CD14-positive monocyte (primary cell): ENCODE data around the gene PLK5. TPM values are rescaled to one million over a fixed set of nuclear protein-coding genes. Genes with fewer than 3 reads are reported as not detected.

Source experiments
- DNase-seq, 3 donors: peaks; one replicate each; pipeline ENCODE4 v3.0.0-alpha.2; 2011 to 2022
- H2AFZ ChIP-seq: 2 replicates; pipeline ENCODE4 v1.6.0; 2012; ENCODE audit warnings: mild to moderate bottlenecking, low read depth, low read length, inconsistent platforms; ENCODE audit not compliant: insufficient read depth, poor library complexity, severe bottlenecking
- H3K27ac ChIP-seq, 2 donors: 1 replicate in 1 of 2; 2 replicates in 1 of 2; pipeline ENCODE4 v1.5.1; 2012 to 2013; ENCODE audit warnings: low read length in 2 of 2, control low read depth in 1 of 2, inconsistent platforms in 1 of 2, low read depth in 1 of 2, mild to moderate bottlenecking in 1 of 2
- H3K27me3 ChIP-seq, 2 donors: one replicate each; pipeline versions ENCODE4 v1.6.0 to v1.6.1; 2011 to 2013; ENCODE audit warnings: low read length in 2 of 2; ENCODE audit not compliant: control insufficient read depth in 2 of 2, insufficient read depth in 2 of 2
- H3K36me3 ChIP-seq, 2 donors: replicated peaks in 1 of 2; 1 replicate in 1 of 2; 2 replicates in 1 of 2; pipeline versions ENCODE4 v1.5.1 to v1.6.1; 2012 to 2013; ENCODE audit warnings: low read length in 2 of 2, control low read depth in 1 of 2, inconsistent platforms in 1 of 2, mild to moderate bottlenecking in 1 of 2; ENCODE audit not compliant: insufficient read depth in 2 of 2, control insufficient read depth in 1 of 2
- H3K4me1 ChIP-seq, 2 donors: 1 replicate in 1 of 2; 2 replicates in 1 of 2; pipeline versions ENCODE4 v1.5.1 to v1.6.1; 2012 to 2013; ENCODE audit warnings: low read length in 2 of 2, control low read depth in 1 of 2, inconsistent platforms in 1 of 2, mild to moderate bottlenecking in 1 of 2, moderate library complexity in 1 of 2; ENCODE audit not compliant: insufficient read depth in 2 of 2, control insufficient read depth in 1 of 2
- H3K4me2 ChIP-seq: replicated peaks from 2 replicates; pipeline ENCODE3; 2012; ENCODE audit warnings: low read length, moderate library complexity, mild to moderate bottlenecking; ENCODE audit not compliant: poor library complexity, severe bottlenecking; ENCODE audit errors: extremely low read depth
- H3K4me3 ChIP-seq, 3 experiments: fragments of 200-600 bp in 1 of 3; sonication (generic) in 1 of 3; replicated peaks in 1 of 3; 1 replicate in 2 of 3; 2 replicates in 1 of 3; pipeline ENCODE4 v1.5.1; 2011 to 2013; ENCODE audit warnings: low read length in 3 of 3, mild to moderate bottlenecking in 3 of 3, control low read depth in 2 of 3, low read depth in 2 of 3, inconsistent platforms in 1 of 3, moderate library complexity in 1 of 3
- H3K79me2 ChIP-seq: 2 replicates; pipeline ENCODE4 v1.6.0; 2012; ENCODE audit warnings: mild to moderate bottlenecking, control low read depth, inconsistent platforms, low read length, moderate library complexity; ENCODE audit not compliant: insufficient read depth
- H3K9ac ChIP-seq: 2 replicates; pipeline ENCODE4 v1.6.0; 2017; ENCODE audit warnings: low read length, mild to moderate bottlenecking; ENCODE audit not compliant: insufficient read depth, poor library complexity, severe bottlenecking
- H3K9me3 ChIP-seq, 2 donors: replicated peaks in 1 of 2; 1 replicate in 1 of 2; 2 replicates in 1 of 2; pipeline versions ENCODE4 v1.5.1 to v1.6.1; 2012 to 2013; ENCODE audit warnings: low read length in 2 of 2, control low read depth in 1 of 2; ENCODE audit not compliant: control insufficient read depth in 1 of 2, insufficient read depth in 1 of 2
- H4K20me1 ChIP-seq: 2 replicates; pipeline ENCODE4 v1.6.0; 2012; ENCODE audit warnings: mild to moderate bottlenecking, low read length, control low read depth, moderate library complexity; ENCODE audit not compliant: insufficient read depth
- H3K27ac Mint-ChIP-seq, 7 donors: one replicate each; pipeline ENCODE4 v1.8.0; 2020; ENCODE audit warnings: mild to moderate bottlenecking in 7 of 7, mixed read lengths in 7 of 7, moderate library complexity in 6 of 7, inconsistent platforms in 2 of 7
- H3K27me3 Mint-ChIP-seq, 3 donors: one replicate each; pipeline ENCODE4 v1.8.0; 2021 to 2022; ENCODE audit warnings: low read depth in 3 of 3, mild to moderate bottlenecking in 3 of 3, mixed read lengths in 3 of 3, moderate library complexity in 3 of 3, inconsistent platforms in 1 of 3
- H3K36me3 Mint-ChIP-seq, 2 donors: one replicate each; pipeline ENCODE4 v1.8.0; 2020; ENCODE audit warnings: mixed read lengths in 2 of 2, inconsistent platforms in 1 of 2, mild to moderate bottlenecking in 1 of 2
- H3K4me1 Mint-ChIP-seq: one replicate; pipeline ENCODE4 v1.8.0; 2020; ENCODE audit warnings: mild to moderate bottlenecking, mixed read lengths
- H3K4me3 Mint-ChIP-seq, 2 donors: one replicate each; pipeline ENCODE4 v1.8.0; 2020; ENCODE audit warnings: mild to moderate bottlenecking in 2 of 2, mixed read lengths in 2 of 2, moderate library complexity in 1 of 2
- H3K9me3 Mint-ChIP-seq, 7 donors: one replicate each; pipeline ENCODE4 v1.8.0; 2020 to 2022; ENCODE audit warnings: mixed read lengths in 7 of 7, mild to moderate bottlenecking in 6 of 7, moderate library complexity in 6 of 7, inconsistent platforms in 2 of 7
- WGBS: methylation state at CpG from one replicate; pipeline ENCODE4 v1.1.5; 2013; ENCODE audit warnings: missing lambda C conversion rate; ENCODE audit not compliant: insufficient coverage; 5-methylcytosine and 5-hydroxymethylcytosine counted together
- intact Hi-C, 2 donors: fragments of 100-400 bp; cut with micrococcal nuclease; formaldehyde crosslinking; loops; one replicate each; pipeline versions ENCODE4 v1.15.0 to v1.15.1; 2023
- polyA plus RNA-seq, 3 donors: library from polyadenylated mRNA; depleted of rRNA in 1 of 3; unstranded in 2 of 3; stranded (reverse) in 1 of 3; fragments of 300-500 nt in 2 of 3; fragments of >200 nt in 1 of 3; fragmentation: Illumina TruSeq in 2 of 3; gene quantifications; 1 replicate in 2 of 3; 2 replicates in 1 of 3; pipeline ENCODE4 v1.2.3, GENCODE V29; 2012 to 2021
- TF ChIP-seq, protein P1 (sequence below): fragments of 200-600 bp; IDR thresholded peaks from one replicate; pipeline ENCODE4 v1.8.0; 2022; ENCODE audit warnings: antibody characterized with exemption, mild to moderate bottlenecking

PLK5 gene
- polyA plus RNA-seq, 3 donors = not detected

DNA sequence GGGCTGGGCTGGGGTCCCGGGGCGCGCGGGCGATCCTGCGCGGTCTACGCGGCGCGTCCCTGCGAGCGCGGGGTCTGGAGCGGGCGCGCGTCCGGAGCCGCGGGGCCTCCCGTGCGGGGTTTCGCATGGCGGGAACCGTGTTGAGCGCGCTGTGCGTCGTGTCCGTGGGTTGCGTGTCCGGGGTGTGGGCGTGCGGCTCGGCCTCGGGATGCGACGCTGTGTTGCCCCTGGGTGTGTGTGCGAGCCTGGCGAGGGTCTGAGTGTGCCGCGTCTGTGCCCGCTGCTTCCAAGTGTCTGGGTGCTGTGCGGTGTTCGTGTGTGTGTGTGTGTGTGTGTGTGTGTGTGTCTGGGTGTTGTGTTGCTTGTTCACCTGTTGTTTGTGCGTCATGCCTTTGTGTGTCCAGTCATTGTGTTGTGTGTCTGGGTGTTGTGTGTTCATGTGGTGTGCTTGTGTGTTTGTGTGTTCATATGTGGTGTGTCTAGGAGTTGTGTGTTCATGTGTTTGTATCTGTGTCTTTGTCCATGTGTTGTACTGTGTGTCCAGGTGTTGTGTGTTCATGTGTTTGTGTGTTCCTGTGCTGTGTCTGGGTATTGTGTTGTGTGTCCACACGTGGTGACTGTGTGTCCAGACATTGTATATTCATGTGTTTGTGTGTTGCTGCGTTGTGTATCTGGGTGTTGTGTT, 552 bp downstream of the PLK5 start:
- Histone ChIP-seq H4K20me1 (no peaks in the 10 kb centered on the region), H3K79me2 (no peaks in the 10 kb centered on the region), H3K4me2 (no peak overlapping the region), H3K27ac (no peak overlapping the region), H3K36me3 (no peaks in the 10 kb centered on the region), H3K9ac (no peak overlapping the region), H3K4me1 (no peaks in the 10 kb centered on the region), H2AFZ (no peak overlapping the region), H3K27me3 (peaks cover 5 to 30% of the 10 kb centered on the region in 2 donors), H3K4me3 (no peak overlapping the region), H3K9me3 (no peaks in the 10 kb centered on the region)
- Mint-ChIP-seq H3K9me3 (peaks cover 0 to 7% (median 5%) of the 10 kb centered on the region in 7 donors), H3K36me3 (peaks cover 0 to 3% of the 10 kb centered on the region in 2 donors), H3K27ac (no peak overlapping the region), H3K27me3 (peaks cover 23 to 45% (median 31%) of the 10 kb centered on the region in 3 donors), H3K4me3 (peak overlapping the region in 1 of 2 donors; percentile 84), H3K4me1 (peaks cover 3% of the 10 kb centered on the region)
- TF ChIP-seq, protein P1, sequence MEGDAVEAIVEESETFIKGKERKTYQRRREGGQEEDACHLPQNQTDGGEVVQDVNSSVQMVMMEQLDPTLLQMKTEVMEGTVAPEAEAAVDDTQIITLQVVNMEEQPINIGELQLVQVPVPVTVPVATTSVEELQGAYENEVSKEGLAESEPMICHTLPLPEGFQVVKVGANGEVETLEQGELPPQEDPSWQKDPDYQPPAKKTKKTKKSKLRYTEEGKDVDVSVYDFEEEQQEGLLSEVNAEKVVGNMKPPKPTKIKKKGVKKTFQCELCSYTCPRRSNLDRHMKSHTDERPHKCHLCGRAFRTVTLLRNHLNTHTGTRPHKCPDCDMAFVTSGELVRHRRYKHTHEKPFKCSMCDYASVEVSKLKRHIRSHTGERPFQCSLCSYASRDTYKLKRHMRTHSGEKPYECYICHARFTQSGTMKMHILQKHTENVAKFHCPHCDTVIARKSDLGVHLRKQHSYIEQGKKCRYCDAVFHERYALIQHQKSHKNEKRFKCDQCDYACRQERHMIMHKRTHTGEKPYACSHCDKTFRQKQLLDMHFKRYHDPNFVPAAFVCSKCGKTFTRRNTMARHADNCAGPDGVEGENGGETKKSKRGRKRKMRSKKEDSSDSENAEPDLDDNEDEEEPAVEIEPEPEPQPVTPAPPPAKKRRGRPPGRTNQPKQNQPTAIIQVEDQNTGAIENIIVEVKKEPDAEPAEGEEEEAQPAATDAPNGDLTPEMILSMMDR = no peak
- intact Hi-C loops = no loop called here
- WGBS = 15% methylated on average over 48 of the region's 49 CpGs
- no peak for DNase-seq

DNA sequence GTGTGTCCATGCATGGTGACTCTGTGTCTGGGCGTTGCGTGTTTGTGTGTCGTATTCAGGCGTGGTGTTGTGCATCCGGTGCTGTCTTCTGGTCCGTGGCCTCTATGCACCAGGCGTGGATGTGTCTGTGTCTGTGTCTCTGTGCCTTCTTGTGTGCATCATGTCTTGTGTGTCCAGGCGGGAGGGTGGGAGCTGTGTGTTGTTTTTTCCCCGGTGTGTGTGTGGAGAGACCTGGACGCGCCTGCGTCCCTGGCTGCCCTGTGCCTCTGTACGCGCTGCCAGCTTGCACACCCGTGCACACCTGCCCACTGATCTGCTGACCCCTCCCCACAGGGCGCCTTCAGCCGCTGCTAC, 1.1 kb downstream of the PLK5 start:
- Mint-ChIP-seq H3K9me3 (peaks cover 0 to 7% (median 5%) of the 10 kb centered on the region in 7 donors), H3K27me3 (peaks cover 23 to 47% (median 31%) of the 10 kb centered on the region in 3 donors), H3K27ac (no peak overlapping the region)

More for the DNA sequence above, 1.1 kb downstream of the PLK5 start:
- Histone ChIP-seq H3K36me3 (no peaks in the 10 kb centered on the region), H3K4me1 (no peaks in the 10 kb centered on the region), H3K79me2 (no peaks in the 10 kb centered on the region), H3K4me3 (no peak overlapping the region), H3K27me3 (peaks cover 5 to 30% of the 10 kb centered on the region in 2 donors), H2AFZ (no peak overlapping the region), H3K9ac (no peak overlapping the region), H3K4me2 (no peak overlapping the region), H4K20me1 (no peaks in the 10 kb centered on the region), H3K27ac (no peak overlapping the region), H3K9me3 (no peaks in the 10 kb centered on the region)
- intact Hi-C loops = no loop called here
- no peak for DNase-seq
- WGBS = 72% methylated on average over 13 of the region's 17 CpGs
- TF ChIP-seq, protein P1 = no peak
- Mint-ChIP-seq H3K4me3 (peak overlapping the region in 1 of 2 donors; percentile 84), H3K4me1 (peaks cover 3% of the 10 kb centered on the region), H3K36me3 (peaks cover 0 to 3% of the 10 kb centered on the region in 2 donors)
